ENCODE measurements around the gene ARL5C. TPM values are rescaled to one million over a fixed set of nuclear protein-coding genes. Genes with fewer than 3 reads are reported as not detected.
"Not testable (repeated sequence)": the region's sequence is repeated elsewhere in the genome, so short reads cannot be mapped to it uniquely, and the experiment has no call there.

ARL5C gene
- total and polyA plus RNA-seq, 12 donors, result not detected

DNA sequence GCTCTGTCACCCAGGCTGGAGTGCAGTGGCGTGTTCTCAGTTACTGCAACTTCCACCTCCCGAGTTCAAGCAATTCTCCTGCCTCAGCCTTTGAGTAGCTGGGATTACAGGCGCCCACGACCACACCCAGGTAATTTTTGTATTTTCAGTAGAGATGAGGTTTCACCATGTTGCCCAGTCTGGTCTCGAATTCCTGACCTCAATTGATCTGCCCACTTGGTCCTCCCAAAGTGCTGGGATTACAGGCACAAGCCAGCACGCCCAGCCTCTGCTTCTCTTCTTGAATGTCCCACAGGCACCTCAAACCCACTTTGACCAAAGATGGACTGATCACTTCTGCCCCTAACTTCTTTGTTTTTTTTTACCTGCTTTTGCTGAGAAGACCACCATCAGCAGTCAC lies 4.6 kb upstream of the ARL5C start:
- H3K36me3 ChIP-seq, result peaks cover 0 to 5% (median 0%) of the 10 kb centered on the region in 9 donors
- WGBS, 2 donors, result 75 to 88% methylated on average over 6 of the region's 6 CpGs
- no peak overlapping the region for H3K4me3 ChIP-seq
- peaks cover 0 to 4% (median 0%) of the 10 kb centered on the region in 11 donors for H3K9me3 ChIP-seq
- H3K27me3 ChIP-seq, result peaks cover 0 to 5% (median 0%) of the 10 kb centered on the region in 7 donors
- peaks cover 3 to 36% (median 23%) of the 10 kb centered on the region in 9 donors for H3K4me1 ChIP-seq
- no peak for DNase-seq
- no peak for ATAC-seq
- TF ChIP-seq, protein P1, sequence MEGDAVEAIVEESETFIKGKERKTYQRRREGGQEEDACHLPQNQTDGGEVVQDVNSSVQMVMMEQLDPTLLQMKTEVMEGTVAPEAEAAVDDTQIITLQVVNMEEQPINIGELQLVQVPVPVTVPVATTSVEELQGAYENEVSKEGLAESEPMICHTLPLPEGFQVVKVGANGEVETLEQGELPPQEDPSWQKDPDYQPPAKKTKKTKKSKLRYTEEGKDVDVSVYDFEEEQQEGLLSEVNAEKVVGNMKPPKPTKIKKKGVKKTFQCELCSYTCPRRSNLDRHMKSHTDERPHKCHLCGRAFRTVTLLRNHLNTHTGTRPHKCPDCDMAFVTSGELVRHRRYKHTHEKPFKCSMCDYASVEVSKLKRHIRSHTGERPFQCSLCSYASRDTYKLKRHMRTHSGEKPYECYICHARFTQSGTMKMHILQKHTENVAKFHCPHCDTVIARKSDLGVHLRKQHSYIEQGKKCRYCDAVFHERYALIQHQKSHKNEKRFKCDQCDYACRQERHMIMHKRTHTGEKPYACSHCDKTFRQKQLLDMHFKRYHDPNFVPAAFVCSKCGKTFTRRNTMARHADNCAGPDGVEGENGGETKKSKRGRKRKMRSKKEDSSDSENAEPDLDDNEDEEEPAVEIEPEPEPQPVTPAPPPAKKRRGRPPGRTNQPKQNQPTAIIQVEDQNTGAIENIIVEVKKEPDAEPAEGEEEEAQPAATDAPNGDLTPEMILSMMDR (IDR thresholded peaks at IDR 0.05), result no peak
- H3K27ac ChIP-seq, result no peak overlapping the region
- intact Hi-C loops (cut with DNase I), result loop anchor here in 2 of 10 donors (5.0 kb wide), 1 partner anchor 188 kb away; no protein-coding TSS in a partner anchor

DNA sequence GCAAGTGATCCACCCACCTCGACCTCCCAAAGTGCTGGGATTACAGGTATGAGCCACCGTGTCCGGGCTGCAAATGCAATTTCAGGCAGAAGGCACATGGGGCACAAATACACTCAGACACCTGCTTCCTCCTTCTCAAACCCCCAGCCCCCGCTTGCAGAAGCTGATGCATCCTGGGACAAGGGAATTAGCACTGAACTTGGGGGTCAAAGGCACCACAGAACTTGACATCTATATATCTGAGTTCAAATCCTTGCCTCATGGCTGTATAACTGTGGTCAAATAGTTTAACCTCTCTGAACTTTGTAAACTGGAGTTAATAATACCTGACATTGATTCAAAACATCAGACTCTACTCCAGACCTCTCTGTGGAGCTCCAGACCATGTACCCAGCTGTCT lies 4.1 kb upstream of the ARL5C start:
- Histone ChIP-seq H3K9me3 (peaks cover 0 to 4% (median 0%) of the 10 kb centered on the region in 11 donors), H3K4me3 (no peak overlapping the region), H3K4me1 (peaks cover 3 to 39% (median 28%) of the 10 kb centered on the region in 9 donors), H3K27ac (no peak overlapping the region), H3K27me3 (peaks cover 0 to 8% (median 0%) of the 10 kb centered on the region in 7 donors), H3K36me3 (peaks cover 0 to under 1% (median 0%) of the 10 kb centered on the region in 9 donors)
- ATAC-seq (no peak), DNase-seq (no peak)
- intact Hi-C loops (cut with DNase I), result loop anchor here in 2 of 10 donors (5.0 kb wide), 1 partner anchor 188 kb away; no protein-coding TSS in a partner anchor
- TF ChIP-seq, protein P1 (IDR thresholded peaks at IDR 0.05), result no peak
- 77 to 80% methylated on average over 4 of the region's 4 CpGs for WGBS, 2 donors

DNA sequence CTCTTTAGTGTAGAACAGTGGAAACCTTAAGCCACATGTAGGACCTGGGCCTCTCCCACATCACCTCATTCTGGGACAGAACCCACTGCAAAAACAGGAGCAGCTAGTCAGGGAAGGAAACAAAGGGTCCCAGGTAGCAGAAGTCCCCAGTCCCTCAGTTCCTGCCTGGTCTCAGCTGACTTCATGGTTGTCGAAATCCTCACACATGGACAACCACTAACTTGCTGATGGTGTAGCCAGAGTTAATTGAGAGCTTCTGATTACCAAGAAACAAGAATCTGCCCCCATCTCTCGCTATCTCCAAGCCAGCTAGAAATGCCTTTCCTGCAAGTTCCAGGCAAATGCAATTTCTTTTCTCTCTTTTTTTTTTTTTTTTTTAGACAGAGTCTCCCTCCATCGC lies 3.6 kb upstream of the ARL5C start:
- DNase-seq (no peak), ATAC-seq (no peak)
- H3K9me3 ChIP-seq, result peaks cover 0 to 4% (median 0%) of the 10 kb centered on the region in 11 donors
- intact Hi-C loops (cut with DNase I), result loop anchor here in 4 of 10 donors (10.0 kb wide), 2 partner anchors 65 to 75 kb away; no protein-coding TSS in a partner anchor
- no peak overlapping the region for H3K4me3 ChIP-seq
- H3K36me3 ChIP-seq, result no peaks in the 10 kb centered on the region
- H3K27me3 ChIP-seq, result peaks cover 0 to 8% (median 0%) of the 10 kb centered on the region in 7 donors
- peaks cover 0 to 39% (median 30%) of the 10 kb centered on the region in 9 donors for H3K4me1 ChIP-seq
- no peak overlapping the region for H3K27ac ChIP-seq
- TF ChIP-seq, protein P1 (IDR thresholded peaks at IDR 0.05), result no peak
- 83 to 86% methylated on average over 3 of the region's 3 CpGs for WGBS, 2 donors

DNA sequence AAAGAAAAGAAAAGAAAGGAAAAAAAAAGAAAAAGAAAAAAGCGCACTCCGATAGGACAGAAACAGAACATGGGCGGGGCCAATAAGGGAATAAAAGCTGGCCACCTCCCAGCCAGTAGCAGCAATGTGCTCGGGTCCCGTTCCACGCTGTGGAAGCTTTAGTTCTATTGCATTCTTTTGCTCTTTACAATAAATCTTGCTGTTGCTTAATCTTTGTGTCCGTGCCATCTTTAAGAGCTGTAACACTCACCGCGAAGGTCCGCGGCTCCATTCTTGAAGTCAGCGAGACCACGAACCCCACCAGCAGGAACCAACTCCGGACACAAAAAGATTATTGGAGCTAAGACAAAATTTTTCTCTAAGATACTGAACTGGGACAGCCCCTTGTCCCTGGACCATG lies 3.1 kb upstream of the ARL5C start:
- intact Hi-C loops (cut with DNase I), result loop anchor here in 4 of 10 donors (10.0 kb wide), 2 partner anchors 66 to 76 kb away; no protein-coding TSS in a partner anchor
- TF ChIP-seq, protein P1 (IDR thresholded peaks at IDR 0.05), result no peak
- H3K27me3 ChIP-seq, result peaks cover 0 to 8% (median 0%) of the 10 kb centered on the region in 7 donors
- H3K27ac ChIP-seq, result no peak overlapping the region
- H3K36me3 ChIP-seq, result no peaks in the 10 kb centered on the region
- no peak for DNase-seq
- peaks cover 0 to 42% (median 34%) of the 10 kb centered on the region in 9 donors for H3K4me1 ChIP-seq
- ATAC-seq, result no peak
- peaks cover 0 to 4% (median 0%) of the 10 kb centered on the region in 11 donors for H3K9me3 ChIP-seq
- 89 to 92% methylated on average over 14 of the region's 14 CpGs for WGBS, 2 donors
- no peak overlapping the region for H3K4me3 ChIP-seq

DNA sequence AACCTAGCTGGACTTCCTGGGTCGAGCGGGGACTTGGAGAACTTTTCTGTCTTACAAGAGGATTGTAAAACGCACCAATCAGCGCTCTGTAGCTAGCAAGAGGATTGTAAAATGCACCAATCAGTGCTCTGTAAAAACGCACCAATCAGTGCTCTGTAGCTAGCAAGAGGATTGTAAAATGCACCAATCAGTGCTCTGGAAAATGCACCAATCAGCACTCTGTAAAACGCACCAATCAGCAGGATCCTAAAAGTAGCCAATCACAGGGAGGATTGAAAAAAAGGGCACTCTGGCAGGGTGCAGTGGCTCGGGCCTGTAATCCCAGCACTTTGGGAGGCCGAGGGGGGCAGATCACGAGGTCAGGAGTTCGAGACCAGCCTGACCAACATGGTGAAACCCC lies 2.5 kb upstream of the ARL5C start:
- WGBS, 2 donors, result 95% methylated on average over 10 of the region's 10 CpGs
- DNase-seq, H3K4me3 ChIP-seq, H3K27ac ChIP-seq, ATAC-seq, H3K9me3 ChIP-seq, H3K27me3 ChIP-seq, H3K36me3 ChIP-seq: not testable (repeated sequence)
- intact Hi-C loops (cut with DNase I), result loop anchor here in 4 of 10 donors (10.0 kb wide), 2 partner anchors 66 to 76 kb away; no protein-coding TSS in a partner anchor
- H3K4me1 ChIP-seq, result peaks cover 0 to 46% (median 38%) of the 10 kb centered on the region in 9 donors
